Heart left ventricle (tissue), 16 donors: ENCODE results near the gene SBNO2. TPM values are rescaled to one million over a fixed set of nuclear protein-coding genes. Genes with fewer than 3 reads are reported as not detected.
A peak's percentile ranks its signal among the peaks of the same experiment; 100 is the strongest.

Source experiments
- ATAC-seq, 4 donors: fragments of 200-7000 bp; cut with Tn5 transposase; one replicate each; pipeline ENCODE4 v1.9.1; 2020 to 2022; ENCODE audit warnings: moderate library complexity in 4 of 4, mild to moderate bottlenecking in 3 of 4, moderate number of reproducible peaks in 1 of 4
- DNase-seq, 5 donors: peaks; one replicate each; pipeline ENCODE4 v3.0.0-alpha.2; 2020
- H3K27ac ChIP-seq, 12 donors: fragments of 200-600 bp; sonication (generic) in 4 of 12; one replicate each; pipeline versions ENCODE4 v1.5.0 to v1.8.0; 2016 to 2022; ENCODE audit warnings: mild to moderate bottlenecking in 2 of 12
- H3K27me3 ChIP-seq, 9 donors: fragments of 200-600 bp; sonication (generic) in 2 of 9; one replicate each; pipeline versions ENCODE4 v1.5.1 to v1.8.0; 2016 to 2022; ENCODE audit warnings: mild to moderate bottlenecking in 3 of 9
- H3K36me3 ChIP-seq, 9 donors: fragments of 200-600 bp; sonication (generic) in 2 of 9; one replicate each; pipeline versions ENCODE4 v1.5.0 to v1.8.0; 2018 to 2022; ENCODE audit warnings: mild to moderate bottlenecking in 2 of 9
- H3K4me1 ChIP-seq, 12 donors: fragments of 200-600 bp; sonication (generic) in 4 of 12; one replicate each; pipeline versions ENCODE4 v1.5.0 to v1.8.0; 2016 to 2022; ENCODE audit warnings: mild to moderate bottlenecking in 3 of 12
- H3K4me3 ChIP-seq, 12 donors: fragments of 200-600 bp; sonication (generic) in 4 of 12; one replicate each; pipeline versions ENCODE4 v1.5.0 to v1.8.0; 2017 to 2022; ENCODE audit warnings: mild to moderate bottlenecking in 9 of 12, moderate library complexity in 4 of 12
- H3K9me3 ChIP-seq, 12 donors: fragments of 200-600 bp; sonication (generic) in 4 of 12; one replicate each; pipeline versions ENCODE4 v1.5.0 to v1.8.0; 2016 to 2022; ENCODE audit warnings: mild to moderate bottlenecking in 1 of 12
- POLR2A ChIP-seq, 2 donors: fragments of 450-650 bp; IDR thresholded peaks; one replicate each; pipeline ENCODE4 v1.6.1; 2017; ENCODE audit warnings: antibody characterized with exemption in 2 of 2, mild to moderate bottlenecking in 2 of 2, moderate library complexity in 2 of 2
- WGBS, 4 donors: extraction: QIAGEN DNeasy Blood & Tissue Kit in 2 of 4; methylation state at CpG; one replicate each; pipeline versions ENCODE4 v1.1.5 to v1.1.7; 2013 to 2018; 5-methylcytosine and 5-hydroxymethylcytosine counted together
- intact Hi-C, 10 donors: fragments of 100-400 bp; cut with DNase I; formaldehyde crosslinking; loops; one replicate each; pipeline versions ENCODE4 v1.11.1 to v1.14.2; 2022
- polyA plus RNA-seq, 2 donors: library from polyadenylated mRNA; stranded (reverse); fragments of 200-250 nt; gene quantifications; one replicate each; pipeline ENCODE4 v1.2.3, GENCODE V29; 2013
- total RNA-seq, 9 donors: library from RNA; depleted of rRNA in 2 of 9; stranded (reverse); fragments of >200 nt in 2 of 9; fragmentation: NEBNext Ultra II Directional in 3 of 9; extraction: Animal tissue kit (Norgen Biotek cat#: 25700) in 3 of 9; gene quantifications; one replicate each; pipeline versions ENCODE4 v1.1.0 to v1.2.4, GENCODE V29; 2016 to 2023
- TF ChIP-seq, protein P1 (sequence below), 12 donors: fragments of 200-600 bp; sonication (generic) in 4 of 12; IDR thresholded peaks; one replicate each; pipeline versions ENCODE4 v1.5.0 to v1.8.0; 2018 to 2022; ENCODE audit warnings: antibody characterized with exemption in 12 of 12, mild to moderate bottlenecking in 5 of 12
- donor health status: ischemic (EF 13 %, LVEDD 7.1; RV severe dilation, severe dysfunction).
- donor health status: healthy with polysubstance abuse.
- donor health status: DM: no; HTN: yes; CAD: no.
- donor health status: DM: no; HTN: no; CAD: no.
- donor health status: ischemic (EF 25% LVEDD 6.9; RV normal size, moderate dysfunction).
- donor health status: ischemic (EF 25% LVEDD 5.7; RV mildly dilated, moderate dysfunction).
- donor health status: healthy.
- donor health status: DM: yes; HTN: yes; CAD: no.
- donor health status: ischemic (EF 35%, LVEDD 5.7; RV mildly dilated, moderate dysfunction).
- donor health status: nonischemic (EF 11% LVEDD 7.7; RV severe dilation, severe dysfunction).
- donor health status: DM: yes; HTN: yes; CAD: no.
- donor health status: PGD.
- donor health status: ischemic (EF 29% LVEDD 5.4; RV normal size, mild dysfunction).
- donor health status: nonischemic (EF 23%, LVEDD 6.1; RV moderate dilation, normal function).

SBNO2 gene
- total and polyA plus RNA-seq, 11 donors: 9.9 to 78.9 (median 18.7) TPM

DNA sequence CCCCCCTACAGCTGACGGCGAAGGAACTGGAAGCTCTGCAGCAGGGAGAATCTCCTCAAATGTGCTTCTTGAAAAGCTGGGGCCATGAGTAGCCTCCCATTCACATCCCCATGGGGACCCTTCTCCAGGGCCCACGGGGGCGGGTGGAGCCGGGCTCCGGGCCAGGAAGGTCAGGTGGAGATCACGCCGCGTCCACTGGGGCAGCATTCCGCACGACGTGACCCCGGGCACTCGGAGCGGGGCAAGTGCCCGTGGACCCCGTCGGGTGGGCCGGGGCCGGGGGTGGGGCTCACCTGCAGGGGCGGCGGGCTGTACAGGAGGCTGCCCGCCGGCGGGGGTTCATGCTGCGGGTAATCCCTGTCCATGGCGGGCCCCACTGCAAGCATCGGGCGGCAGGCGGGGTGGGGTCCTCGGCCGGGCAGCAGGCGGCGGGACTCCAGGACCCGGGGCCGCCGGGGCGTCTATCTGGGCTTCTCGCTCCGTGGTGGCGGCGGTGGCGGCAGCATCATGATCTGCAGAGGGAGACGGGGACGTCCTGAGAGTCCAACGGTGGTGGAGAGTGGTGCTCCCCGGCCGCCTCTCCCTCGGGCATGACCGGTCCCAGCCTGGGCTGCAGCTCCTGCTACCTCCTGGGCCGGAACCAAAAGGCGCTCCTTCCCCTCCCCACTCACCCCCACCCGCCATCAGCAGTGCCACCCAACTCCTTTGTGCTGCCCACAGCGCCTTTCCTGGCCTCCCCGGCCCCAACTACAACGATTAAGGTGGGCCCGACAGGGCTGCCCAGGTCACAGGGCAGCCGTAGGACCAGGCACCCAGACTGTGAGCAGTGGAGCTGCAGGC is 20.0 kb downstream of the SBNO2 start:
- ATAC-seq (no peak), DNase-seq (peak in 1 of 5 donors; percentile 26)
- Histone ChIP-seq H3K9me3 (no peaks in the 10 kb centered on the region), H3K4me3 (peak overlapping the region in 7 of 12 donors; percentile 18 to 49 (median 22)), H3K4me1 (peaks cover 15 to 63% (median 44%) of the 10 kb centered on the region in 12 donors), H3K36me3 (peaks cover 0 to 50% (median 9%) of the 10 kb centered on the region in 9 donors), H3K27me3 (no peaks in the 10 kb centered on the region), H3K27ac (peak overlapping the region in 11 of 12 donors; percentile 62 to 98 (median 76))
- WGBS, 4 donors: 87 to 92% (median 89%) methylated on average over 37 to 58 of the region's 58 CpGs
- TF ChIP-seq, protein P1, sequence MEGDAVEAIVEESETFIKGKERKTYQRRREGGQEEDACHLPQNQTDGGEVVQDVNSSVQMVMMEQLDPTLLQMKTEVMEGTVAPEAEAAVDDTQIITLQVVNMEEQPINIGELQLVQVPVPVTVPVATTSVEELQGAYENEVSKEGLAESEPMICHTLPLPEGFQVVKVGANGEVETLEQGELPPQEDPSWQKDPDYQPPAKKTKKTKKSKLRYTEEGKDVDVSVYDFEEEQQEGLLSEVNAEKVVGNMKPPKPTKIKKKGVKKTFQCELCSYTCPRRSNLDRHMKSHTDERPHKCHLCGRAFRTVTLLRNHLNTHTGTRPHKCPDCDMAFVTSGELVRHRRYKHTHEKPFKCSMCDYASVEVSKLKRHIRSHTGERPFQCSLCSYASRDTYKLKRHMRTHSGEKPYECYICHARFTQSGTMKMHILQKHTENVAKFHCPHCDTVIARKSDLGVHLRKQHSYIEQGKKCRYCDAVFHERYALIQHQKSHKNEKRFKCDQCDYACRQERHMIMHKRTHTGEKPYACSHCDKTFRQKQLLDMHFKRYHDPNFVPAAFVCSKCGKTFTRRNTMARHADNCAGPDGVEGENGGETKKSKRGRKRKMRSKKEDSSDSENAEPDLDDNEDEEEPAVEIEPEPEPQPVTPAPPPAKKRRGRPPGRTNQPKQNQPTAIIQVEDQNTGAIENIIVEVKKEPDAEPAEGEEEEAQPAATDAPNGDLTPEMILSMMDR (IDR thresholded peaks at IDR 0.05): no peak
- no peak for TF ChIP-seq POLR2A (IDR thresholded peaks at IDR 0.05)
- intact Hi-C loops: loop anchor here in 1 of 10 donors (2.0 kb wide), 1 partner anchor 19 kb away; no protein-coding TSS in a partner anchor

DNA sequence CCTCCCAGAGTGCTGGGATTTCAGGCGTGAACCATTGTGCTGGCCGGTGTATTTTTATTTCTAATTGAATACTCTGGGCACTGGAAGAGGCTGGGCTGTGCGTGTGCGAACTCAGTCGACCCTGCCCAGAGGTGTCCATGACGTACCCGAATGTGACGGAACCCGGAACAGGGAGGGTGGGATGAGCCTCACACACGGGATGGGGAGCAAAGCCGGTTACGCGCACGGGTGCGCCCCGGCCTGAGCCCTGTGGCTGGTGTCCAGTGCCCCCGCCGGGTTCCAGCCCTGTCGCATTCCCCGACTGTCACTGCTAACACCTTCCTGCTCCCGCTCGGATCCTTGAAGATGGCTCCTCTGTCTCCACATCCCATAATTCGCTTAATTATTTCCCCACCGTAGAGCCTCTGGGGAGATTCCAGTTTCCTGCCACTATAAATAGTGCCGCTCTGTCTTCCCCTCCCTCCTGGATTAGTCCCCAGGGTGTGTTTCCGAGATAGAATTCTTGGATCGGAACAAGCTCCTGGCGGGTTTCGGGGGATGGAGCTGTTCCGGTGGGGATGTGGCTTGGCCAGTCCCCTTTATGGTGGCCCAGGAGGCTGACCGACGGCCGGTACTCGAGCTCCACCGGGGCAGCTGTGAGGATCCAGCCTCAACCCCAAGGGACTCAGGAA is 22.0 kb downstream of the SBNO2 start:
- 35 to 53% (median 38%) methylated on average over 35 of the region's 35 CpGs for WGBS, 4 donors
- TF ChIP-seq, protein P1 (IDR thresholded peaks at IDR 0.05): no peak
- no peak for TF ChIP-seq POLR2A (IDR thresholded peaks at IDR 0.05)
- Histone ChIP-seq H3K36me3 (peaks cover 0 to 53% (median 14%) of the 10 kb centered on the region in 9 donors), H3K27ac (peak overlapping the region in 11 of 12 donors; percentile 64 to 88 (median 74)), H3K9me3 (no peaks in the 10 kb centered on the region), H3K27me3 (no peaks in the 10 kb centered on the region), H3K4me3 (peak overlapping the region in 10 of 12 donors; percentile 18 to 47 (median 31)), H3K4me1 (peaks cover 15 to 63% (median 44%) of the 10 kb centered on the region in 12 donors)
- ATAC-seq (peak; percentile 50 to 78 (median 54)), DNase-seq (peak; percentile 72 to 81 (median 78))
- intact Hi-C loops: loop anchor here in 1 of 10 donors (1.0 kb wide), 1 partner anchor 20 kb away; no protein-coding TSS in a partner anchor

DNA sequence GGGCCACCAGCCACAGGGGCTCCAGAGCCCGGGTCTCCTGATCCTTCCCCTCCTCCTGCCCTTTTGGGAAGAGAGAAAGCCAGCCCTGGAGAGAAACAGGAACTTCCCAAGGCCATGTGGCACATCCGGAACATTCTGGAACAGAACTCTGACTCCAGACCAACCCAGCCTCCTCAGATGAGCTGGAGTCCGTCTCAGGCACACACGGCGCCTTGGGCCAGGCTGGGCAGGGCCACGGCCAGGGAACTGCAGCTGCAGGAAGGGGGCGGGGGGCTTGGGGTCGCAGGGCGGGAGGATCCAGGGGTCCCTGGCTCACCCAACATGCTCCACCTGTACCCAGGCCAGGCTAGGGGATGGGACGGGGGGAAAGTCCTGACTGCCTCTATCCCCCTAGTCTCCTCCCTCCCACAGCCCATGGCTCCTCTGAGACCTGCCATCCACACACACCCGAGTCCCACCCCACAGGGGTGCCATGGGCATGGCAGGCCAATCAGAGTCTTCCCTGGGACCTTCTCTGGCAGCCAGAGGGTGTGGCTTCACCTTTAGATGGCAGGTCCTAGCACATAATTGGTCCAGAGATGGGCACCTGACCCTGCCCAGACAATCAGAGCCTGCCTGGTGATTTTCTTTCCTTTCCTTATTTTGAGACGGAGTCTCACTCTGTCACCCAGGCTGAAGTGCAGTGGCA is 22.9 kb downstream of the SBNO2 start:
- H3K27ac ChIP-seq: peak overlapping the region in 11 of 12 donors; percentile 64 to 88 (median 74)
- no peaks in the 10 kb centered on the region for H3K9me3 ChIP-seq
- DNase-seq: no peak
- peak overlapping the region in 2 of 12 donors; percentile 18 to 39 for H3K4me3 ChIP-seq
- intact Hi-C loops: no loop called here
- 69 to 80% (median 75%) methylated on average over 3 to 12 of the region's 12 CpGs for WGBS, 4 donors
- TF ChIP-seq, protein P1 (IDR thresholded peaks at IDR 0.05): no peak
- no peak for TF ChIP-seq POLR2A (IDR thresholded peaks at IDR 0.05)
- ATAC-seq: peak in 1 of 4 donors; percentile 8
- peaks cover 15 to 58% (median 44%) of the 10 kb centered on the region in 12 donors for H3K4me1 ChIP-seq
- H3K36me3 ChIP-seq: peaks cover 0 to 60% (median 17%) of the 10 kb centered on the region in 9 donors
- no peaks in the 10 kb centered on the region for H3K27me3 ChIP-seq
